IPS DF 6.9 (cell line): ENCODE data around the gene REPS2.
"Not testable (repeated sequence)": the region's sequence is repeated elsewhere in the genome, so short reads cannot be mapped to it uniquely, and the experiment has no call there.

Experiments
- DNase-seq: peaks from one replicate; pipeline ENCODE4 v3.0.0-alpha.2; 2013; ENCODE audit warnings: low read depth, low spot score
- H3K27ac ChIP-seq: one replicate; pipeline ENCODE4 v1.5.1; 2013; ENCODE audit warnings: low read length, control low read depth
- H3K27me3 ChIP-seq: 2 replicates; pipeline ENCODE4 v1.6.1; 2013; ENCODE audit warnings: mild to moderate bottlenecking, low read length; ENCODE audit not compliant: control insufficient read depth, insufficient read depth
- H3K36me3 ChIP-seq: 2 replicates; pipeline ENCODE4 v1.6.1; 2013; ENCODE audit warnings: low read length; ENCODE audit not compliant: control insufficient read depth, insufficient read depth
- H3K4me1 ChIP-seq: 2 replicates; pipeline ENCODE4 v1.6.1; 2013; ENCODE audit warnings: low read length; ENCODE audit not compliant: control insufficient read depth, insufficient read depth
- H3K4me3 ChIP-seq: 2 replicates; pipeline ENCODE4 v1.5.1; 2013; ENCODE audit warnings: mild to moderate bottlenecking, low read length
- H3K9me3 ChIP-seq: 2 replicates; pipeline ENCODE4 v1.6.1; 2013; ENCODE audit warnings: low read length, inconsistent platforms; ENCODE audit not compliant: control insufficient read depth, insufficient read depth
- WGBS: extraction: QIAGEN DNeasy Blood & Tissue Kit; methylation state at CpG from one replicate; pipeline ENCODE4 v1.1.7; 2013; ENCODE audit warnings: mixed read lengths, missing lambda C conversion rate; ENCODE audit not compliant: insufficient read length, insufficient coverage; 5-methylcytosine and 5-hydroxymethylcytosine counted together

The REPS2 gene

GRCh38 chrX:16962661-16963060, 16.2 kb downstream of the REPS2 start:
- no CpG with 5 or more reads among the region's 4 CpGs for WGBS
- H3K27me3 ChIP-seq, H3K27ac ChIP-seq, H3K36me3 ChIP-seq, H3K4me3 ChIP-seq, H3K9me3 ChIP-seq, H3K4me1 ChIP-seq, DNase-seq: not testable (repeated sequence)

- H3K9me3 ChIP-seq: no peaks in the 10 kb centered on the region
- no peak for DNase-seq
- H3K4me3 ChIP-seq: no peak overlapping the region
- no peaks in the 10 kb centered on the region for H3K27me3 ChIP-seq
- no CpG with 5 or more reads among the region's 1 CpG for WGBS
- peaks cover under 1% of the 10 kb centered on the region; the same call in 1 of the 2 replicates for H3K4me1 ChIP-seq
- no peak overlapping the region for H3K27ac ChIP-seq
- H3K36me3 ChIP-seq: no peaks in the 10 kb centered on the region
Observed at GRCh38 chrX:16963216-16963615, 16.8 kb downstream of the REPS2 start.

GRCh38 chrX:16964976-16965375, 18.5 kb downstream of the REPS2 start:
- no CpG with 5 or more reads among the region's 32 CpGs for WGBS
- not testable (repeated sequence) for H3K4me3 ChIP-seq

GRCh38 chrX:16966752-16967448, 20.4 kb downstream of the REPS2 start:
- Histone ChIP-seq H3K27me3 (no peaks in the 10 kb centered on the region), H3K27ac (no peak overlapping the region), H3K36me3 (no peaks in the 10 kb centered on the region), H3K4me3 (no peak overlapping the region), H3K9me3 (no peaks in the 10 kb centered on the region), H3K4me1 (no peaks in the 10 kb centered on the region)
- no peak for DNase-seq
- WGBS: no CpG with 5 or more reads among the region's 2 CpGs

More at GRCh38 chrX:16964976-16965375, 18.5 kb downstream of the REPS2 start:
- DNase-seq, H3K9me3 ChIP-seq, H3K36me3 ChIP-seq, H3K27me3 ChIP-seq, H3K27ac ChIP-seq, H3K4me1 ChIP-seq: not testable (repeated sequence)

- H3K9me3 ChIP-seq, H3K4me3 ChIP-seq, H3K4me1 ChIP-seq, H3K27ac ChIP-seq, H3K36me3 ChIP-seq, DNase-seq, H3K27me3 ChIP-seq: not testable (repeated sequence)
- no CpG with 5 or more reads among the region's 29 CpGs for WGBS
Observed at GRCh38 chrX:16968753-16969152, 22.3 kb downstream of the REPS2 start.

GRCh38 chrX:16970977-16971376, 24.5 kb downstream of the REPS2 start:
- Histone ChIP-seq H3K4me3 (no peak overlapping the region), H3K27ac (no peak overlapping the region), H3K27me3 (no peaks in the 10 kb centered on the region), H3K36me3 (no peaks in the 10 kb centered on the region), H3K4me1 (no peaks in the 10 kb centered on the region), H3K9me3 (no peaks in the 10 kb centered on the region)
- no peak for DNase-seq
- WGBS: no CpG with 5 or more reads among the region's 5 CpGs

GRCh38 chrX:16971694-16972093, 25.2 kb downstream of the REPS2 start:
- no CpG with 5 or more reads among the region's 2 CpGs for WGBS
- H3K9me3 ChIP-seq: no peaks in the 10 kb centered on the region
- no peaks in the 10 kb centered on the region for H3K4me1 ChIP-seq
- H3K27me3 ChIP-seq: no peaks in the 10 kb centered on the region
- H3K27ac ChIP-seq: no peak overlapping the region
- no peak overlapping the region for H3K4me3 ChIP-seq
- H3K36me3 ChIP-seq: no peaks in the 10 kb centered on the region
- DNase-seq: no peak

- H3K27me3 ChIP-seq: no peaks in the 10 kb centered on the region
- no peak overlapping the region for H3K27ac ChIP-seq
- no peak overlapping the region for H3K4me3 ChIP-seq
- H3K36me3 ChIP-seq: no peaks in the 10 kb centered on the region
- H3K9me3 ChIP-seq: no peaks in the 10 kb centered on the region
- WGBS: no CpG with 5 or more reads among the region's 5 CpGs
- no peak for DNase-seq
- H3K4me1 ChIP-seq: no peaks in the 10 kb centered on the region
Observed at GRCh38 chrX:16975233-16975632, 28.8 kb downstream of the REPS2 start.

GRCh38 chrX:16977771-16978170, 31.3 kb downstream of the REPS2 start:
- no peaks in the 10 kb centered on the region for H3K36me3 ChIP-seq
- no peaks in the 10 kb centered on the region for H3K27me3 ChIP-seq
- DNase-seq: no peak
- H3K4me1 ChIP-seq: no peaks in the 10 kb centered on the region
- H3K9me3 ChIP-seq: no peaks in the 10 kb centered on the region
- no peak overlapping the region for H3K27ac ChIP-seq
- no peak overlapping the region for H3K4me3 ChIP-seq

- H3K27ac ChIP-seq: no peak overlapping the region
- no peaks in the 10 kb centered on the region for H3K9me3 ChIP-seq
- no peaks in the 10 kb centered on the region for H3K4me1 ChIP-seq
- H3K27me3 ChIP-seq: no peaks in the 10 kb centered on the region
- no peak overlapping the region for H3K4me3 ChIP-seq
- H3K36me3 ChIP-seq: no peaks in the 10 kb centered on the region
- no CpG with 5 or more reads among the region's 3 CpGs for WGBS
- DNase-seq: no peak
Observed at GRCh38 chrX:16978193-16978984, 31.9 kb downstream of the REPS2 start.

GRCh38 chrX:16979226-16979625, 32.8 kb downstream of the REPS2 start:
- H3K36me3 ChIP-seq: no peaks in the 10 kb centered on the region
- no peaks in the 10 kb centered on the region for H3K4me1 ChIP-seq
- WGBS: no CpG with 5 or more reads among the region's 1 CpG
- no peak overlapping the region for H3K4me3 ChIP-seq
- no peak for DNase-seq
- H3K27ac ChIP-seq: no peak overlapping the region
- H3K27me3 ChIP-seq: no peaks in the 10 kb centered on the region
- H3K9me3 ChIP-seq: no peaks in the 10 kb centered on the region
